OCI-LY7 (cell line): ENCODE data around the gene MROH2A. TPM values are rescaled to one million over a fixed set of nuclear protein-coding genes. Genes with fewer than 3 reads are reported as not detected.

Experiments
- BruUV-seq: library from RNA; stranded (reverse); fragments of 400-500 nt; replicated peaks from 2 replicates; lab custom pipeline; 2021; lab: Mats Ljungman, UMichigan
- CTCF ChIA-PET: fragments of 300-600 bp; sonication (Branson Sonifier 250); formaldehyde crosslinking; loops from one replicate; lab custom pipeline; 2022; ENCODE audit warnings: antibody characterized with exemption; ENCODE audit not compliant: unreplicated experiment; lab: Charles Lee
- POLR2A ChIA-PET: fragments of 300-600 bp; sonication (Branson Sonifier 250); formaldehyde crosslinking; loops from one replicate; lab custom pipeline; 2022; ENCODE audit warnings: antibody characterized with exemption; lab: Charles Lee
- DNase-seq: peaks from one replicate; pipeline ENCODE4 v3.0.0-alpha.2; 2015; ENCODE audit warnings: low spot score
- H2AFZ ChIP-seq: fragments of 200-600 bp; sonication (generic), shearing (Covaris generic); 2 replicates; pipeline ENCODE4 v1.6.1; 2014; ENCODE audit warnings: mild to moderate bottlenecking, antibody characterized with exemption, low read length, moderate library complexity
- H3K27ac ChIP-seq: fragments of 200-600 bp; sonication (generic); 2 replicates; pipeline ENCODE4 v1.5.1; 2014; ENCODE audit warnings: mixed run types, low read depth, mild to moderate bottlenecking, moderate library complexity, low read length, inconsistent platforms; ENCODE audit not compliant: poor library complexity, severe bottlenecking
- H3K36me3 ChIP-seq: fragments of 200-600 bp; sonication (generic); 2 replicates; pipeline ENCODE4 v1.6.1; 2014; ENCODE audit warnings: mild to moderate bottlenecking, antibody characterized with exemption, low read length, moderate library complexity, mixed read lengths; ENCODE audit not compliant: insufficient read depth
- H3K4me1 ChIP-seq: fragments of 200-600 bp; sonication (generic); 2 replicates; pipeline ENCODE4 v1.5.1; 2014; ENCODE audit warnings: mild to moderate bottlenecking, low read length; ENCODE audit not compliant: insufficient read depth, poor library complexity, severe bottlenecking
- H3K4me2 ChIP-seq: fragments of 200-600 bp; sonication (generic); 2 replicates; pipeline ENCODE4 v1.6.1; 2014; ENCODE audit warnings: mild to moderate bottlenecking, low read length
- H3K4me3 ChIP-seq: fragments of 200-600 bp; sonication (generic); 2 replicates; pipeline ENCODE4 v1.5.1; 2014; ENCODE audit warnings: mild to moderate bottlenecking, low read depth, low read length; ENCODE audit not compliant: poor library complexity, severe bottlenecking
- H3K79me2 ChIP-seq: fragments of 200-600 bp; sonication (generic); 2 replicates; pipeline ENCODE4 v1.6.1; 2016; ENCODE audit warnings: low read depth, mild to moderate bottlenecking, low read length, moderate library complexity, mixed read lengths; ENCODE audit not compliant: insufficient read depth
- H3K9me2 ChIP-seq: fragments of 200-600 bp; sonication (generic); 2 replicates; pipeline ENCODE4 v1.6.1; 2016; ENCODE audit warnings: mild to moderate bottlenecking, low read length, mixed read lengths; ENCODE audit not compliant: insufficient read depth
- H3K9me3 ChIP-seq: fragments of 200-600 bp; sonication (generic); 2 replicates; pipeline ENCODE4 v1.6.1; 2014; ENCODE audit warnings: mild to moderate bottlenecking, mixed run types, low read length, mixed read lengths
- H4K20me1 ChIP-seq: fragments of 200-600 bp; sonication (generic); 2 replicates; pipeline ENCODE4 v1.6.1; 2014; ENCODE audit warnings: mild to moderate bottlenecking, antibody characterized with exemption, low read length, moderate library complexity, mixed read lengths; ENCODE audit not compliant: insufficient read depth
- EZH2phosphoT487 ChIP-seq: fragments of 200-600 bp; sonication (generic); IDR thresholded peaks from 2 replicates; pipeline ENCODE4 v1.6.1; 2018; ENCODE audit warnings: low read depth, borderline replicate concordance, mild to moderate bottlenecking, mixed run types, antibody characterized with exemption, low read length, moderate library complexity, mixed read lengths
- intact Hi-C: fragments of 100-400 bp; cut with micrococcal nuclease; formaldehyde crosslinking; loops from one replicate; pipeline ENCODE4 v1.10.0; 2022; ENCODE audit not compliant: unreplicated experiment
- total RNA-seq, 2 experiments: library from RNA; depleted of rRNA in 1 of 2; stranded (reverse); fragments of >200 nt in 1 of 2; shearing (Covaris generic) in 1 of 2; gene quantifications; 2 replicates each; pipeline ENCODE4 v1.2.3, GENCODE V29; 2014 to 2022
- TF ChIP-seq, protein P1 (sequence below): fragments of 200-600 bp; sonication (generic); conservative IDR thresholded peaks from 2 replicates; pipeline ENCODE4 v1.5.1; 2014; ENCODE audit warnings: mild to moderate bottlenecking, antibody characterized with exemption, low read length, moderate library complexity, mixed read lengths

MROH2A gene
- total RNA-seq, 2 experiments from 2014 or later: not detected

DNA sequence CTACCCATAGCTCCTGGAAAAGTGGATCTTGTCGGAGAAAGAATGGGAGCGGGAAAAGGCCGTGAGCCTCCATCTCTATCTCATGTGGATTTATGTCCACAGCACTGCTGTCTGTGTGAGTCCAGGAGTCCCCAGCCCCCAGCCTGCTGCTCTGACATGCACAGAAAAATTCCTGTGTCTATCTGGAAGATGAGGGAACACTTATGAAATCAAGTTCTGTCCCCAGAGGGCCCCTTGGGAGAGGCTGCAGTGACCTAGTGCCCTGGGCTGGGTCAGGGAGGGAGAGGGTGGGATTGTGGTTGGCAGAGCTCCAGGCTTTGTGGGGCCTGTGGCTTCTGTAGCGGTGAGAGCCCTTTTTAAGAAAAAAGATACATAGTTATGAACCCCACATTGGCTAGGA is 38.6 kb downstream of the MROH2A start:
- no peaks in the 10 kb centered on the region for H3K36me3 ChIP-seq
- ChIA-PET POLR2A (interaction anchor here (0.7 kb wide), 1 partner anchor 1216 kb away, joined by 3 read pairs; no protein-coding TSS in a partner anchor), CTCF (interaction anchor here (1.0 kb wide), 1 partner anchor 48 kb away, joined by 3 read pairs; no protein-coding TSS in a partner anchor)
- H3K79me2 ChIP-seq: no peaks in the 10 kb centered on the region
- intact Hi-C loops: no loop called here
- no peaks in the 10 kb centered on the region for H3K9me3 ChIP-seq
- TF ChIP-seq EZH2phosphoT487: no peak
- TF ChIP-seq, protein P1, sequence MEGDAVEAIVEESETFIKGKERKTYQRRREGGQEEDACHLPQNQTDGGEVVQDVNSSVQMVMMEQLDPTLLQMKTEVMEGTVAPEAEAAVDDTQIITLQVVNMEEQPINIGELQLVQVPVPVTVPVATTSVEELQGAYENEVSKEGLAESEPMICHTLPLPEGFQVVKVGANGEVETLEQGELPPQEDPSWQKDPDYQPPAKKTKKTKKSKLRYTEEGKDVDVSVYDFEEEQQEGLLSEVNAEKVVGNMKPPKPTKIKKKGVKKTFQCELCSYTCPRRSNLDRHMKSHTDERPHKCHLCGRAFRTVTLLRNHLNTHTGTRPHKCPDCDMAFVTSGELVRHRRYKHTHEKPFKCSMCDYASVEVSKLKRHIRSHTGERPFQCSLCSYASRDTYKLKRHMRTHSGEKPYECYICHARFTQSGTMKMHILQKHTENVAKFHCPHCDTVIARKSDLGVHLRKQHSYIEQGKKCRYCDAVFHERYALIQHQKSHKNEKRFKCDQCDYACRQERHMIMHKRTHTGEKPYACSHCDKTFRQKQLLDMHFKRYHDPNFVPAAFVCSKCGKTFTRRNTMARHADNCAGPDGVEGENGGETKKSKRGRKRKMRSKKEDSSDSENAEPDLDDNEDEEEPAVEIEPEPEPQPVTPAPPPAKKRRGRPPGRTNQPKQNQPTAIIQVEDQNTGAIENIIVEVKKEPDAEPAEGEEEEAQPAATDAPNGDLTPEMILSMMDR: no peak
- no peak overlapping the region for H2AFZ ChIP-seq
- H3K4me2 ChIP-seq: no peak overlapping the region
- H3K27ac ChIP-seq: no peak overlapping the region
- H3K4me1 ChIP-seq: no peaks in the 10 kb centered on the region
- no peaks in the 10 kb centered on the region for H3K9me2 ChIP-seq
- DNase-seq: no peak
- H3K4me3 ChIP-seq: no peak overlapping the region
- no TSS peak for BruUV-seq
- no peaks in the 10 kb centered on the region for H4K20me1 ChIP-seq

DNA sequence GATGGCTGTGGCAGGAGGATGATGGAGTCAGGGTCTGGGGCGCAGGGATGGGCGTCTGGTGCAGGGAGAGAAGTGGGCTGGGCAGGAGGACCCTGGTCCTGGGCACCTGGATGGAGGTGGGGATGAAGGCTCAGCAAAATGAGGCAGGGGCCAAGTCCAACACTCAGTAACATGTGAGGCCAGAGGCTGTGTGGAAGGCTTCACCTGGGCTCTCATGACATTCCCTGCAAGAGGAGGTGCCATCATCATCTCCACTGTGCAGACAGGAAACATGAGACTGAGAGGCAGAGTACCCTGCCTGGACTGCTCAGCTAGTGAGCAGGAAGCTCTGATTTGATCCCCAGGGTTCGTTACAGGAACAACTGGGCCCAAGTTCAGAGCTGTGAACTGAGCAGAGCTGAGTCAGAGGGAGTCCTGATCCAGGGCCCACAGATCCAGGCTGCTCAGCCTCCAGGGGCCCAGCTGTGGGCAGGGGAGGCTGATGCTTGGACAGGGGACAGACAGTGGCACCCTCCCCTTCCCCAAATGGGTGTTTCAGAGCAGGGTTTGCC is 39.3 kb downstream of the MROH2A start:
- H3K4me2 ChIP-seq: no peak overlapping the region
- H3K4me1 ChIP-seq: no peaks in the 10 kb centered on the region
- H3K36me3 ChIP-seq: no peaks in the 10 kb centered on the region
- H2AFZ ChIP-seq: no peak overlapping the region
- no peaks in the 10 kb centered on the region for H3K79me2 ChIP-seq
- H3K27ac ChIP-seq: no peak overlapping the region
- DNase-seq: no peak
- intact Hi-C loops: no loop called here
- TF ChIP-seq, protein P1: no peak
- TF ChIP-seq EZH2phosphoT487: no peak
- no peaks in the 10 kb centered on the region for H3K9me3 ChIP-seq
- no peak overlapping the region for H3K4me3 ChIP-seq
- CTCF ChIA-PET: interaction anchor here (1.0 kb wide), 1 partner anchor 47 kb away, joined by 3 read pairs; no protein-coding TSS in a partner anchor
- POLR2A ChIA-PET: no interaction called here
- no TSS peak for BruUV-seq
- no peaks in the 10 kb centered on the region for H3K9me2 ChIP-seq
- H4K20me1 ChIP-seq: no peaks in the 10 kb centered on the region

DNA sequence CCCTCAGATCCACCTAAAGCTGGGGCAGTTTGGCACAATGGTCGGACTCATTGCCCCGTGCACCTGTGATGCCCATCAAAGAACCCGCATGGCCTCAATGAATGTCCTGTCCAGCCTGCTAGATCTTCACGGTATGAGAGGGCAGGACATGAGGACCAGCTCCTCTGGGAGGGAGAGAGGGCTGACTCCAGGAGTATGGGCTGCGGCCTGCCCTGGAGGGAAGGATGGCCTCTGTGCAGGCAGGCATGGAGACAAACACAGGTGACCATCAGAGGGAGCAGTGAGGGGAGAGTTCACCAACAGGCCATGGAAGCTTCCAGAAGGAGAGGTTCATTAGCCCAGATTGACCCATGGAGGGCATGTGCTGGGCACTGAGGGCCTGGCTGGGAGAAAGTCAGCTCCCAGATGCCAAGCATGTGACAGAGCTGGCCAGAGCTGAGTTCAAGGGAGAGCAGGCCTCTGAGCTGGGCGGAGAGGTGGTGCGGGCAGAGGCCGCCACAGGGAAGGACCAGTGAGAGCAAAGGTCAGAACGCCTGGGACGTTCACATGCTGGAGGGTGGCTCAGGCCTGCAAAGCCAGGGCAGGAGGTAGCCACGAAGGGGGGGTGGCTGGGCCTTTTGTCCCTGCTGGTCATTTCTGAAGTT is 40.0 kb downstream of the MROH2A start:
- H4K20me1 ChIP-seq: no peaks in the 10 kb centered on the region
- H3K79me2 ChIP-seq: no peaks in the 10 kb centered on the region
- H3K27ac ChIP-seq: no peak overlapping the region
- H3K4me2 ChIP-seq: no peak overlapping the region
- ChIA-PET POLR2A (no interaction called here), CTCF (no interaction called here)
- no peaks in the 10 kb centered on the region for H3K9me2 ChIP-seq
- H2AFZ ChIP-seq: no peak overlapping the region
- no peak overlapping the region for H3K4me3 ChIP-seq
- no peak for TF ChIP-seq EZH2phosphoT487
- TF ChIP-seq, protein P1: no peak
- no peak for DNase-seq
- intact Hi-C loops: no loop called here
- no peaks in the 10 kb centered on the region for H3K36me3 ChIP-seq
- H3K4me1 ChIP-seq: no peaks in the 10 kb centered on the region
- BruUV-seq: no TSS peak
- no peaks in the 10 kb centered on the region for H3K9me3 ChIP-seq
